GM13977 (cell line): ENCODE data around the gene GPD1.
A peak's percentile ranks its signal among the peaks of the same experiment; 100 is the strongest.
"Not testable (repeated sequence)": the region's sequence is repeated elsewhere in the genome, so short reads cannot be mapped to it uniquely, and the experiment has no call there.

Experiments used
- DNase-seq: peaks from one replicate; pipeline ENCODE4 v3.0.0; 2012; ENCODE audit warnings: low spot score
- CTCF ChIP-seq: IDR thresholded peaks from 2 replicates; pipeline ENCODE4 v1.5.1; 2012; ENCODE audit warnings: mild to moderate bottlenecking, control low read depth; ENCODE audit not compliant: insufficient read depth; ENCODE audit errors: extremely low read depth, missing control alignments
- in situ Hi-C: fragments of 300-500 bp; cut with MboI; formaldehyde crosslinking; loops from one replicate; pipeline ENCODE4 v1.12.0; 2022; ENCODE audit warnings: low sequenced_read_pairs, low pct_unique_long_range_greater_than_20kb, mixed read lengths, inconsistent platforms; ENCODE audit not compliant: unreplicated experiment

The GPD1 gene

GRCh38 chr12:50132505-50133135 is 28.8 kb downstream of the GPD1 start:
- in situ Hi-C loops, result no loop called here
- TF ChIP-seq CTCF, result peak; percentile 60
- DNase-seq, result peak; percentile 50

GRCh38 chr12:50142993-50143392 is 39.2 kb downstream of the GPD1 start:
- DNase-seq, result no peak
- no peak for TF ChIP-seq CTCF
- in situ Hi-C loops, result no loop called here

- in situ Hi-C loops, result no loop called here
- DNase-seq, result no peak
- TF ChIP-seq CTCF, result no peak
These were observed 41.6 kb downstream of the GPD1 start for GRCh38 chr12:50145439-50145838.

GRCh38 chr12:50147281-50147680 is 43.5 kb downstream of the GPD1 start:
- TF ChIP-seq CTCF, result no peak
- in situ Hi-C loops, result no loop called here
- no peak for DNase-seq

GRCh38 chr12:50148011-50148410 is 44.2 kb downstream of the GPD1 start:
- in situ Hi-C loops, DNase-seq: not testable (repeated sequence)

GRCh38 chr12:50149311-50149710 is 45.5 kb downstream of the GPD1 start:
- TF ChIP-seq CTCF, result no peak
- in situ Hi-C loops, result no loop called here
- no peak for DNase-seq

- no peak for TF ChIP-seq CTCF
These were observed 47.4 kb downstream of the GPD1 start for GRCh38 chr12:50151047-50151687.

GRCh38 chr12:50154947-50155346 is 51.1 kb downstream of the GPD1 start:
- in situ Hi-C loops, DNase-seq: not testable (repeated sequence)

More at GRCh38 chr12:50151047-50151687, 47.4 kb downstream of the GPD1 start:
- in situ Hi-C loops, result no loop called here
- DNase-seq, result no peak
